Upper lobe of left lung (tissue), 4 donors: ENCODE data around the gene GRIK1.

ENCODE experiments used
- EP300 ChIP-seq, 4 donors: sonication (generic); formaldehyde crosslinking; IDR thresholded peaks; one replicate each; pipeline ENCODE4 v1.5.1; 2017; ENCODE audit warnings: antibody characterized with exemption in 4 of 4, control low read depth in 2 of 4
- POLR2A ChIP-seq, 4 donors: fragments of 450-650 bp; IDR thresholded peaks; one replicate each; pipeline ENCODE4 v1.5.1; 2016 to 2017; ENCODE audit warnings: antibody characterized with exemption in 4 of 4, mild to moderate bottlenecking in 2 of 4
- TF ChIP-seq, protein P1 (sequence below), 6 experiments: fragments of 450-650 bp in 4 of 6; fragments of 200-600 bp in 2 of 6; sonication (generic) in 2 of 6; IDR thresholded peaks; one replicate each; pipeline ENCODE4 v1.5.1; 2016 to 2019; ENCODE audit warnings: antibody characterized with exemption in 6 of 6

DNA sequence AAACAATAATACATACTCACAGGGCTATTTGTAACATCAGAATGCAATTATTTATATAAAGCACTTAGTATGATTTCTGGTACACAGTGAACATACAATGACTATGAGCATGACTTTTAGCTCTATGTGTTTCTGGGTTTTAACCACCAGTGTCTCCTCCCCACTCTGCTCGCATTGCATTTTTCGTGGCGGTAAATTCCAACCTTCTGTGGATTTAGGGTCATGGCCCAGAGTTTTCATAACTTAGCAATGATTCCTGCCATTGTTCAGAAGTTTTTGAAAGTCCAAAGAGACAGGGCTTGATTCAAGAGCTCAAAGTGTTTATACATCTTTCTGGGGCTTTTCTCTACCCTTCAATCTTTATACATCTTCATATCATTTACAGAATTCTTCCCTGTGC lies 449.8 kb downstream of the GRIK1 start:
- TF ChIP-seq EP300 (IDR thresholded peaks at IDR 0.05) (no peak), POLR2A (IDR thresholded peaks at IDR 0.05) (no peak)
- TF ChIP-seq, protein P1, sequence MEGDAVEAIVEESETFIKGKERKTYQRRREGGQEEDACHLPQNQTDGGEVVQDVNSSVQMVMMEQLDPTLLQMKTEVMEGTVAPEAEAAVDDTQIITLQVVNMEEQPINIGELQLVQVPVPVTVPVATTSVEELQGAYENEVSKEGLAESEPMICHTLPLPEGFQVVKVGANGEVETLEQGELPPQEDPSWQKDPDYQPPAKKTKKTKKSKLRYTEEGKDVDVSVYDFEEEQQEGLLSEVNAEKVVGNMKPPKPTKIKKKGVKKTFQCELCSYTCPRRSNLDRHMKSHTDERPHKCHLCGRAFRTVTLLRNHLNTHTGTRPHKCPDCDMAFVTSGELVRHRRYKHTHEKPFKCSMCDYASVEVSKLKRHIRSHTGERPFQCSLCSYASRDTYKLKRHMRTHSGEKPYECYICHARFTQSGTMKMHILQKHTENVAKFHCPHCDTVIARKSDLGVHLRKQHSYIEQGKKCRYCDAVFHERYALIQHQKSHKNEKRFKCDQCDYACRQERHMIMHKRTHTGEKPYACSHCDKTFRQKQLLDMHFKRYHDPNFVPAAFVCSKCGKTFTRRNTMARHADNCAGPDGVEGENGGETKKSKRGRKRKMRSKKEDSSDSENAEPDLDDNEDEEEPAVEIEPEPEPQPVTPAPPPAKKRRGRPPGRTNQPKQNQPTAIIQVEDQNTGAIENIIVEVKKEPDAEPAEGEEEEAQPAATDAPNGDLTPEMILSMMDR (IDR thresholded peaks at IDR 0.05) = no peak
